Coronary artery (tissue), 2 donors: ENCODE data around the gene ZNF112.
A peak's percentile ranks its signal among the peaks of the same experiment; 100 is the strongest.
"Not testable (repeated sequence)": the region's sequence is repeated elsewhere in the genome, so short reads cannot be mapped to it uniquely, and the experiment has no call there.

Experiments
- DNase-seq: peaks from one replicate; pipeline ENCODE4 v3.0.0-alpha.2; 2017; ENCODE audit warnings: low spot score
- H3K27ac ChIP-seq, 2 donors: fragments of 200-600 bp; sonication (generic); one replicate each; pipeline ENCODE4 v1.5.1; 2016 to 2019
- H3K4me3 ChIP-seq: fragments of 200-600 bp; sonication (generic); 2 replicates; pipeline ENCODE4 v1.5.1; 2016; ENCODE audit warnings: mild to moderate bottlenecking, moderate library complexity
- CTCF ChIP-seq: fragments of 200-600 bp; sonication (generic); IDR thresholded peaks from one replicate; pipeline ENCODE4 v1.5.1; 2019; ENCODE audit warnings: antibody characterized with exemption

The ZNF112 gene

GRCh38 chr19:44356383-44357111 is at the start of gene ZNF112:
TSS of gene ZNF112 (minus strand) at chr19:44356680. CDS start at chr19:44340539, 16,141 bp downstream.
- Histone ChIP-seq H3K4me3 (peak within 1 kb of the TSS; percentile 78), H3K27ac (peak within 1 kb of the TSS; percentile 51 to 75)
- no peak for TF ChIP-seq CTCF
- peak; percentile 87 for DNase-seq

- peak within 1 kb of the TSS; percentile 78 for H3K4me3 ChIP-seq
- DNase-seq = peak; percentile 84
- TF ChIP-seq CTCF = no peak
- H3K27ac ChIP-seq = peak within 1 kb of the TSS in 1 of 2 donors; percentile 71
Measured at GRCh38 chr19:44401139-44402115, 44.9 kb upstream of the ZNF112 start, which contains the start of gene ZNF285. TSS of gene ZNF285 (minus strand) at chr19:44401608. CDS start at chr19:44397213, 4,395 bp downstream.

GRCh38 chr19:44389268-44389667 is 32.8 kb upstream of the ZNF112 start:
- H3K4me3 ChIP-seq, DNase-seq, H3K27ac ChIP-seq: not testable (repeated sequence)

- no peak overlapping the region for H3K27ac ChIP-seq
- no peak overlapping the region for H3K4me3 ChIP-seq
- TF ChIP-seq CTCF = no peak
- no peak for DNase-seq
Measured at GRCh38 chr19:44374789-44375188, 18.3 kb upstream of the ZNF112 start.

- TF ChIP-seq CTCF = no peak
- no peak for DNase-seq
- H3K4me3 ChIP-seq = no peak overlapping the region
- H3K27ac ChIP-seq = no peak overlapping the region
Measured at GRCh38 chr19:44371815-44372480, 15.5 kb upstream of the ZNF112 start.

- Histone ChIP-seq H3K4me3 (no peak overlapping the region), H3K27ac (no peak overlapping the region)
- no peak for DNase-seq
- TF ChIP-seq CTCF = no peak
Measured at GRCh38 chr19:44367024-44367423, 10.5 kb upstream of the ZNF112 start.

GRCh38 chr19:44346556-44346955 is 9.9 kb downstream of the ZNF112 start:
- H3K4me3 ChIP-seq = no peak overlapping the region
- no peak for TF ChIP-seq CTCF
- no peak for DNase-seq
- no peak overlapping the region for H3K27ac ChIP-seq
